WI38 (cell line): ENCODE measurements around the gene DHTKD1.
"Not testable (repeated sequence)": the region's sequence is repeated elsewhere in the genome, so short reads cannot be mapped to it uniquely, and the experiment has no call there.

ENCODE experiments used
- H3K4me3 ChIP-seq: 2 replicates; pipeline ENCODE4 v1.5.1; 2011; ENCODE audit warnings: low read depth, mild to moderate bottlenecking, control low read depth, low read length
- CTCF ChIP-seq: IDR thresholded peaks from 2 replicates; pipeline ENCODE4 v1.5.1; 2012; ENCODE audit warnings: low read depth, mild to moderate bottlenecking, control low read depth, low read length

DHTKD1 gene

GRCh38 chr10:12067336-12067735, 1.4 kb upstream of the DHTKD1 start:
- no peak for TF ChIP-seq CTCF
- H3K4me3 ChIP-seq = no peak overlapping the region

GRCh38 chr10:12071441-12071840, 2.7 kb downstream of the DHTKD1 start:
- not testable (repeated sequence) for H3K4me3 ChIP-seq

- TF ChIP-seq CTCF = no peak
Observed at GRCh38 chr10:12073526-12073925, 4.8 kb downstream of the DHTKD1 start.

GRCh38 chr10:12077580-12078180, 8.9 kb downstream of the DHTKD1 start:
- no peak for TF ChIP-seq CTCF
- H3K4me3 ChIP-seq = no peak overlapping the region

More at GRCh38 chr10:12073526-12073925, 4.8 kb downstream of the DHTKD1 start:
- H3K4me3 ChIP-seq = no peak overlapping the region

- no peak for TF ChIP-seq CTCF
- H3K4me3 ChIP-seq = no peak overlapping the region
Observed at GRCh38 chr10:12081470-12081869, 12.7 kb downstream of the DHTKD1 start.

- H3K4me3 ChIP-seq = no peak overlapping the region
Observed at GRCh38 chr10:12081879-12082557, 13.3 kb downstream of the DHTKD1 start.

GRCh38 chr10:12088919-12089318, 20.2 kb downstream of the DHTKD1 start:
- H3K4me3 ChIP-seq = no peak overlapping the region
- no peak for TF ChIP-seq CTCF

More at GRCh38 chr10:12081879-12082557, 13.3 kb downstream of the DHTKD1 start:
- TF ChIP-seq CTCF = no peak
